Ovary (tissue), 9 donors: Measurements from ENCODE around the gene TRAF1. TPM values are rescaled to one million over a fixed set of nuclear protein-coding genes. Genes with fewer than 3 reads are reported as not detected.
A peak's percentile ranks its signal among the peaks of the same experiment; 100 is the strongest.

Source experiments
- DNase-seq, 5 donors: peaks; one replicate each; pipeline ENCODE4 v3.0.0-alpha.2; 2019 to 2020
- H3K27ac ChIP-seq, 2 donors: fragments of 200-600 bp; one replicate each; pipeline versions ENCODE4 v1.5.1 to v1.8.0; 2019 to 2022
- H3K27me3 ChIP-seq: fragments of 200-600 bp; one replicate; pipeline ENCODE4 v1.8.0; 2022
- H3K36me3 ChIP-seq: fragments of 200-600 bp; sonication (generic); one replicate; pipeline ENCODE4 v1.5.1; 2019
- H3K4me1 ChIP-seq: one replicate; pipeline ENCODE4 v1.8.1; 2013; ENCODE audit warnings: mild to moderate bottlenecking, moderate library complexity; ENCODE audit not compliant: insufficient read depth
- H3K4me3 ChIP-seq: fragments of 200-600 bp; sonication (generic); one replicate; pipeline ENCODE4 v1.5.1; 2017
- H3K9me3 ChIP-seq, 2 donors: fragments of 200-600 bp in 1 of 2; sonication (generic) in 1 of 2; one replicate each; pipeline versions ENCODE4 v1.5.1 to v1.8.1; 2013 to 2019; ENCODE audit warnings: mild to moderate bottlenecking in 1 of 2, moderate library complexity in 1 of 2
- EP300 ChIP-seq: sonication (generic); formaldehyde crosslinking; IDR thresholded peaks from one replicate; pipeline ENCODE4 v1.6.1; 2017; ENCODE audit warnings: antibody characterized with exemption
- POLR2A ChIP-seq: fragments of 450-650 bp; IDR thresholded peaks from one replicate; pipeline ENCODE4 v1.6.1; 2017; ENCODE audit warnings: antibody characterized with exemption, mild to moderate bottlenecking, moderate library complexity
- WGBS, 3 donors: extraction: QIAGEN DNeasy Blood & Tissue Kit in 1 of 3; methylation state at CpG; one replicate each; pipeline versions ENCODE4 v1.1.5 to v1.1.7; 2013 to 2017; 5-methylcytosine and 5-hydroxymethylcytosine counted together
- intact Hi-C, 4 donors: fragments of 100-400 bp; cut with DNase I; formaldehyde crosslinking; loops; one replicate each; pipeline versions ENCODE4 v1.11.0 to v1.15.1; 2022 to 2023
- polyA plus RNA-seq, 2 donors: library from polyadenylated mRNA; stranded (reverse); fragments of 200-250 nt in 1 of 2; fragments of 350-450 nt in 1 of 2; fragmentation: Illumina TruSeq in 1 of 2; extraction: RNeasy Lipid Tissue Mini Kit (QIAGEN cat#74804) in 1 of 2; gene quantifications; one replicate each; pipeline ENCODE4 v1.2.3, GENCODE V29; 2013 to 2014
- total RNA-seq, 7 donors: library from RNA; depleted of rRNA in 2 of 7; stranded (reverse); fragments of >200 nt in 2 of 7; fragmentation: NEBNext Ultra II Directional in 3 of 7; extraction: Animal tissue kit (Norgen Biotek cat#: 25700) in 3 of 7; gene quantifications; one replicate each; pipeline versions ENCODE4 v1.1.0 to v1.2.4, GENCODE V29; 2016 to 2023
- TF ChIP-seq, protein P1 (sequence below), 3 donors: fragments of 450-650 bp in 2 of 3; fragments of 200-600 bp in 1 of 3; IDR thresholded peaks; one replicate each; pipeline versions ENCODE4 v1.5.1 to v1.8.0; 2016 to 2022; ENCODE audit warnings: antibody characterized with exemption in 3 of 3, mild to moderate bottlenecking in 1 of 3
- donor health status: DM: no; HTN: no; CAD: no; lungs with moderate emphysema.
- donor health status: DM: no; HTN: no; CAD: no.
- donor health status: Bipolar disorder and iron deficiency.
- donor health status: DM: yes; HTN: yes; CAD: no.
- donor health status: DM: no; HTN: no; CAD: no.
- donor health status: DM: yes; HTN: yes; CAD: no.

Gene TRAF1
- total and polyA plus RNA-seq, 9 donors = 4.1 to 9.4 (median 5.5) TPM

DNA sequence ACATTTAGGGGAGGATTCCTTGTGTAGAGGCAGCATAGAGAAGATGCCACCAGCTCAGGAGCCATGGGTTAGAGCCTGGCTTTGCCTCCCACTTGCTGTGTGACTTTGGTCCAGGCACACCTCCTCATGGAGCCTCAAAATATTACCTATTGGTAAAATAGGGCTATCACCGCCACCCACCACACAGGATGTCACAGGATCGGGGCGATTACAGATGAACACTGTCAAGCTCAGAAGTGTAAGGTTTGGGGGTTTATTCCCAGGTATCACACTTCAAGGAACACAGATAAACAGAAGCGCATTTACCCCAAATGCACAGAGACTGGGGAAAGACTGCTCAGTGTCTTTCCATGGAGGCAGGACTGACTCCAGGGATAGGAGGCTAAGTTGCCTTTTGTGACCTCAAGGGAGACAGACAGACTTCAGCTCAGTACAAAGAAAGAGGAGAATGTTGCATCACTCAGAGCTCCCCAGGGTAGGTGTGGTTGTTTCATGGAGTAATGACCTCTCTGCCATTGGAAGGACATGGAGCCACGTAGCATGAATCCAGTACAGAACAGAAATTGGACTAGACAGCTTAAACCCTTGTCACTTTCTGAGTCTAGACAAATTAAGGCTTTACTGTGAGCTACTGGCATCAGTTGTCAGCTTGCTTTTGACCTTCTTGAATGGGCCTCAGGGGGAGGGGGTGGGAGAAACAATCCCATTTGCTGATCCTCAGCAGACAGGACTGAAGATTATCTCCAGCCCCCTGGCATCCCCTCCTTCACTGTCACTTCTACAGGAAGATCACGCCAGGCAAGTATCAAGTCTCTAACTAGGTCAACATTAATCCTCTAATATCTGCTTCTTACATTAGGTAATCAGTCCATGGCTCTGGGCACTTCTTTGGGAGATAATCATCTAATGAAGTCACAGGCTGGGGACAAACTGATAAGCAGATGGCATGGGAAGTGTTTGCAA is 6.5 kb downstream of the TRAF1 start:
- 94 to 97% (median 95%) methylated on average over 6 of the region's 6 CpGs for WGBS, 3 donors

DNA sequence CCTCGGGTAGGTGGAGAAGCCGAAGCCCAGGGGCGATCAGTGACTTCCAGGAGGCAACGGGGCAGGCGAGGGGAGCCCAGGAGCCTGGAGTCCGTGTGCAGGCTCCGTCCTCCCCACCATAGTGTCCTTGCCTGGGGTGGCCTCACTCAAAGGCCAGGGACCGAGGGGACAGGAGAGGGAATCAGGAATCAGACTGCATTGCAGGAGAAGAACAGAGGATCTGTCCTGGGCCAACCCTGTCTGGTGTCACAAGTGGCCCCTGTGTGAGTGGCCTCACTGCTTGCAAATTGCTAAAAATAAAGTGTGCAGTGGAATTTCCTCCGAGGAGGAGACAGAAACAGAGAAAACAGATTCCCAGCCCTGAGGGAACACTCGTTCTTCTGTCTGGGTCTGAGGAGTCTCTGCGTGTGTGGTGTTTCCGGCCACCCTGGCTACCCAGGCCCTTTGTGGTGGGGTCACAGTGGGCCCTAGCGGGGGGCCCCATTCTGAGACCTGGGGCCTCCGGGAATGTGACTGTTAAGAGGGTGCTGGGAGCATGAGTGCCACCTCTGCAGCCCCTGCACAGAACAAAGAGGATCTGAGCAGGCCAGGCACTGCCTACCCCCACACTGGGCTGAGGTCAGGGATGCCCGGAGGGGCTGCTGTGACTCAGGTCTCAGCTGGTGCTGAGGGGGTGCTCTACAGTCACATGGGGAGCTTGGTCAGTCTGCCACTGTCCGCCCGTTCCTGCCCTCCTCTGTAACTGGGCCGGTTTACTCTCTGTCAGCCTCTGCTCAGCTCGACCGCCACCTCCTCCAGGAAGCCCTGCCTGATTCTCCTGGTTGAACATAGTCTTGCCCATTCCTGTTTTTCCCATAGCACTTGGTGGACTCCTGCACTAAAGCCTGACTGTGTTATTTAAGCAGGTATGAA is 7.4 kb downstream of the TRAF1 start:
- H3K9me3 ChIP-seq = no peaks in the 10 kb centered on the region
- intact Hi-C loops = no loop called here
- DNase-seq = no peak
- 72 to 75% (median 74%) methylated on average over 20 of the region's 20 CpGs for WGBS, 3 donors
- no peak overlapping the region for H3K4me3 ChIP-seq
- H3K27me3 ChIP-seq = no peaks in the 10 kb centered on the region
- peaks cover 7% of the 10 kb centered on the region for H3K4me1 ChIP-seq
- TF ChIP-seq EP300 (no peak), POLR2A (no peak)
- TF ChIP-seq, protein P1, sequence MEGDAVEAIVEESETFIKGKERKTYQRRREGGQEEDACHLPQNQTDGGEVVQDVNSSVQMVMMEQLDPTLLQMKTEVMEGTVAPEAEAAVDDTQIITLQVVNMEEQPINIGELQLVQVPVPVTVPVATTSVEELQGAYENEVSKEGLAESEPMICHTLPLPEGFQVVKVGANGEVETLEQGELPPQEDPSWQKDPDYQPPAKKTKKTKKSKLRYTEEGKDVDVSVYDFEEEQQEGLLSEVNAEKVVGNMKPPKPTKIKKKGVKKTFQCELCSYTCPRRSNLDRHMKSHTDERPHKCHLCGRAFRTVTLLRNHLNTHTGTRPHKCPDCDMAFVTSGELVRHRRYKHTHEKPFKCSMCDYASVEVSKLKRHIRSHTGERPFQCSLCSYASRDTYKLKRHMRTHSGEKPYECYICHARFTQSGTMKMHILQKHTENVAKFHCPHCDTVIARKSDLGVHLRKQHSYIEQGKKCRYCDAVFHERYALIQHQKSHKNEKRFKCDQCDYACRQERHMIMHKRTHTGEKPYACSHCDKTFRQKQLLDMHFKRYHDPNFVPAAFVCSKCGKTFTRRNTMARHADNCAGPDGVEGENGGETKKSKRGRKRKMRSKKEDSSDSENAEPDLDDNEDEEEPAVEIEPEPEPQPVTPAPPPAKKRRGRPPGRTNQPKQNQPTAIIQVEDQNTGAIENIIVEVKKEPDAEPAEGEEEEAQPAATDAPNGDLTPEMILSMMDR (IDR thresholded peaks at IDR 0.05) = no peak
- peak overlapping the region; percentile 41 to 62 for H3K27ac ChIP-seq
- no peaks in the 10 kb centered on the region for H3K36me3 ChIP-seq

More for the DNA sequence above, 6.5 kb downstream of the TRAF1 start:
- peaks cover 7% of the 10 kb centered on the region for H3K4me1 ChIP-seq
- intact Hi-C loops = loop anchor here in 1 of 4 donors (5.0 kb wide), 1 partner anchor 43 kb away; the partner anchor contains the start of gene PHF19
- H3K27me3 ChIP-seq = no peaks in the 10 kb centered on the region
- no peak for DNase-seq
- no peaks in the 10 kb centered on the region for H3K9me3 ChIP-seq
- H3K4me3 ChIP-seq = no peak overlapping the region
- no peaks in the 10 kb centered on the region for H3K36me3 ChIP-seq
- peak overlapping the region in 1 of 2 donors; percentile 38 for H3K27ac ChIP-seq
- no peak for TF ChIP-seq EP300
- no peak for TF ChIP-seq POLR2A
- TF ChIP-seq, protein P1 (IDR thresholded peaks at IDR 0.05) = no peak

DNA sequence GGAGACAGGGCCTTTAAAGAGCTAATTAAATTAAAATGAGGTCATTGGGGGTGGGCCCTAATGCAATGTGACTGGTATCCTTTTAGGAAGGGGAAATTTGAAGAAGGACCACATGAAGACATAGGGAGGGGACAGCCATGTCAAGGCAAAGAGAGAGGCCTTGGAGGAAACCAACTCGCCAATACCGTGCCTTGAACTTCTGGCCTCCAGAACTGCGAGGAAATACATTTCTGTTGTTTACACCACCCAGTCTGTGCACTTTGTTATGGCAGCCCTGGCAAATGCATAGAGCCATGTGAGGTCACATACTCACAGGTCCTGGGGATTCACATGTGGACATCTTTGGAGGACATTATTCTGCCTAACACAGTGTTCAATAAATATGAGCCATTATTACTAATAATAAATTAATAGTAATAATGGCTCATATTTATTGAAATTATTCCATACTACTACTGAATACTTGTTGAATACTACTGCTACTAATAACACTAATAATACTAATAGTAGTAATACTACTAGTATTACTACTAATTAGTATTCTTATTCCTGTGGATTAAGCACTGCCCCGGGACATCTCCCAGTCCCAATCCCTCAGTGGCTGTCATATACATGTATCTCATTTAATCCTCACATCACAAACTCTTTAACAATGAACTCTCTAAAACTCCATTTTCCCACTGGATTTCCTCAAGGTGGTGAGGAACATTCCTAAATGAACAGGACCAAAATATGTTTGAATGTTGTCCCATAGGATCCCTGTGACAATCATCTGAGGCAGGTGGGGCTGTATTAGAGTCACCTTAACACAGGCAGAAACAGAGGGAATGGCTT is 8.4 kb downstream of the TRAF1 start:
- intact Hi-C loops = no loop called here
- no peak for DNase-seq
- peak overlapping the region in 1 of 2 donors; percentile 25 for H3K27ac ChIP-seq
- 93 to 98% (median 95%) methylated on average over 4 of the region's 4 CpGs for WGBS, 3 donors
- H3K4me1 ChIP-seq = peaks cover 7% of the 10 kb centered on the region
- no peaks in the 10 kb centered on the region for H3K36me3 ChIP-seq
- TF ChIP-seq POLR2A = no peak
- TF ChIP-seq, protein P1 (IDR thresholded peaks at IDR 0.05) = no peak
- no peak for TF ChIP-seq EP300
- H3K27me3 ChIP-seq = no peaks in the 10 kb centered on the region
- H3K9me3 ChIP-seq = no peaks in the 10 kb centered on the region
- no peak overlapping the region for H3K4me3 ChIP-seq
